AG04450 (cell line): ENCODE data around the gene PCMTD2. TPM values are rescaled to one million over a fixed set of nuclear protein-coding genes. Genes with fewer than 3 reads are reported as not detected.

Experiments
- CTCF ChIA-PET: fragments of 300-600, 350-600 bp; formaldehyde crosslinking; extraction: SDS; loops from one replicate; lab custom pipeline; 2022; ENCODE audit warnings: antibody characterized with exemption, inconsistent platforms; lab: Charles Lee
- POLR2A ChIA-PET: fragments of 350-600 bp; formaldehyde crosslinking; extraction: SDS; loops from one replicate; lab custom pipeline; 2021; ENCODE audit warnings: antibody characterized with exemption, inconsistent platforms; lab: Yijun Ruan, JAX
- DNase-seq: peaks from one replicate; pipeline ENCODE4 v3.0.0-alpha.2; 2011; ENCODE audit warnings: low read depth, low spot score
- H3K27ac ChIP-seq: one replicate; pipeline ENCODE4 v1.5.1; 2012; ENCODE audit warnings: low read depth, low read length, control low read depth
- H3K27me3 ChIP-seq: one replicate; pipeline ENCODE4 v1.6.0; 2012; ENCODE audit warnings: low read length; ENCODE audit not compliant: control insufficient read depth, insufficient read depth
- H3K4me3 ChIP-seq: 2 replicates; pipeline ENCODE4 v1.5.1; 2011; ENCODE audit warnings: mild to moderate bottlenecking, low read depth, low read length, control low read depth
- H3K9me3 ChIP-seq: 2 replicates; pipeline ENCODE4 v1.5.1; 2012; ENCODE audit warnings: low read length; ENCODE audit not compliant: control insufficient read depth, insufficient read depth
- polyA plus RNA-seq: library from polyadenylated mRNA; depleted of rRNA; stranded (reverse); fragments of >200 nt; gene quantifications from 2 replicates; pipeline ENCODE4 v1.2.3, GENCODE V29; 2011
- TF ChIP-seq, protein P1 (sequence below): IDR thresholded peaks from 2 replicates; pipeline ENCODE4 v1.5.1; 2011; ENCODE audit warnings: low read depth, low read length, control low read depth, inconsistent platforms

The PCMTD2 gene
- polyA plus RNA-seq, 1 experiment: 42.7 TPM

DNA sequence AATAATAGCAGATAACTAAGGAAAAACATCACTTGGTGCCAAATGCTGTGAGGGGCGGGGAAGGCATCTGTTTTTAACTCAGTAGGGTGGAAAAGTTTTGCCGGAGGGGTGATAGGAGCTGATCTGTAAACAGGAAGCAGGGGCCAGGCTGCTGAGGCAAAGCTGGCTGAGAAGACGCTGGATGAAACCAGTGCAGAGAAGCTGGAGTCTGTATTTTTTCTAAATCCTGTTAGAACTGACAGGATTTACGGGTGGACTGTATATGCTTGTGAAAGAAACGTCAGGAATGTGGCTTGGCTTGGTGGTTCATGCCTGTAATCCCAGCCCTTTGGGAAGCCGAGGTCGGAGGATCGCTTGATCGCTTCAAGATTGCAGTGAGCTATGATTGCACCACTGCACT is 5.6 kb downstream of the PCMTD2 start:
- peak; percentile 8 for DNase-seq
- Histone ChIP-seq H3K4me3 (no peak overlapping the region), H3K27ac (peak overlapping the region; percentile 41), H3K9me3 (no peaks in the 10 kb centered on the region), H3K27me3 (no peaks in the 10 kb centered on the region)
- ChIA-PET CTCF (no interaction called here), POLR2A (interaction anchor here (0.9 kb wide), 1 partner anchor 37 kb away, joined by 3 read pairs; no protein-coding TSS in a partner anchor)
- TF ChIP-seq, protein P1, sequence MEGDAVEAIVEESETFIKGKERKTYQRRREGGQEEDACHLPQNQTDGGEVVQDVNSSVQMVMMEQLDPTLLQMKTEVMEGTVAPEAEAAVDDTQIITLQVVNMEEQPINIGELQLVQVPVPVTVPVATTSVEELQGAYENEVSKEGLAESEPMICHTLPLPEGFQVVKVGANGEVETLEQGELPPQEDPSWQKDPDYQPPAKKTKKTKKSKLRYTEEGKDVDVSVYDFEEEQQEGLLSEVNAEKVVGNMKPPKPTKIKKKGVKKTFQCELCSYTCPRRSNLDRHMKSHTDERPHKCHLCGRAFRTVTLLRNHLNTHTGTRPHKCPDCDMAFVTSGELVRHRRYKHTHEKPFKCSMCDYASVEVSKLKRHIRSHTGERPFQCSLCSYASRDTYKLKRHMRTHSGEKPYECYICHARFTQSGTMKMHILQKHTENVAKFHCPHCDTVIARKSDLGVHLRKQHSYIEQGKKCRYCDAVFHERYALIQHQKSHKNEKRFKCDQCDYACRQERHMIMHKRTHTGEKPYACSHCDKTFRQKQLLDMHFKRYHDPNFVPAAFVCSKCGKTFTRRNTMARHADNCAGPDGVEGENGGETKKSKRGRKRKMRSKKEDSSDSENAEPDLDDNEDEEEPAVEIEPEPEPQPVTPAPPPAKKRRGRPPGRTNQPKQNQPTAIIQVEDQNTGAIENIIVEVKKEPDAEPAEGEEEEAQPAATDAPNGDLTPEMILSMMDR: no peak

DNA sequence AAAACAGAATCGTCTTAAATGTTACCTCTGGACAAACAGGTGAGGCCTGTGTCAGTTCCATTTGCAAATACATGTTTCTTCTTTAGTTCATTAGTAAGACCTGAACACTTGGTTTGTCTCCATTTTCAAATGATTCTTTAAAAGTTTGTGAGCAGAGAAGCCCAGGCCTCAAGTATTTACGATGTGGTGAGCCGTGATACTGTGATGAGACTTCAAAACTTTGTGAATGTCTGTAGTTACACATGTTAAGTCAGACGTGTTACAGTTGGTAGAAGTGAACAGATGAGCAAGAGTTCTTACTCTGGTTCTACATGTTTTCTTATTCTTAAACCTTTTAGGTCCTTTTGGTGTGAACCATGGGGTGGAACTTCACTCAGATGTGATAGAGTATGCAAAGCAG is 8.5 kb downstream of the PCMTD2 start:
- POLR2A ChIA-PET: no interaction called here
- no peak for DNase-seq
- CTCF ChIA-PET: no interaction called here
- Histone ChIP-seq H3K27me3 (no peaks in the 10 kb centered on the region), H3K9me3 (no peaks in the 10 kb centered on the region), H3K4me3 (no peak overlapping the region), H3K27ac (no peak overlapping the region)
- TF ChIP-seq, protein P1: no peak

DNA sequence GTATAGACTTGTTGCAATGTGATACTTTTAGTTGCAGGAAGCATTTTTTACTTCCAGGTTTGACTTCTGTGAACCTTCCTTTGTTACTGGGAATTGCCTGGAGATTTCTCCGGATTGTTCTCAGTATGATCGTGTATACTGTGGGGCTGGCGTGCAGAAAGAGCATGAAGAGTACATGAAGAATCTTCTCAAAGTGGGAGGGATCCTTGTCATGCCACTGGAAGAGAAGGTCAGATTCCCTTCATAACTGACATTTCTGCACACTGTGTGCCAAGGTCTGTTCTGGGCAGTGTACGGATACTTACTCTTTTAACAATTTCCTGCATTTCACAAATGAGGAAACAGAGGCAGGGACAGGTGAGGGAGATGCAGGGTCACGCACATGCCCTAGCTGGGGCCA is 9.7 kb downstream of the PCMTD2 start:
- Histone ChIP-seq H3K27me3 (no peaks in the 10 kb centered on the region), H3K9me3 (peaks cover 2% of the 10 kb centered on the region; the same call in 1 of the 2 replicates), H3K27ac (no peak overlapping the region), H3K4me3 (no peak overlapping the region)
- CTCF ChIA-PET: no interaction called here
- no peak for DNase-seq
- TF ChIP-seq, protein P1: no peak
- POLR2A ChIA-PET: no interaction called here

DNA sequence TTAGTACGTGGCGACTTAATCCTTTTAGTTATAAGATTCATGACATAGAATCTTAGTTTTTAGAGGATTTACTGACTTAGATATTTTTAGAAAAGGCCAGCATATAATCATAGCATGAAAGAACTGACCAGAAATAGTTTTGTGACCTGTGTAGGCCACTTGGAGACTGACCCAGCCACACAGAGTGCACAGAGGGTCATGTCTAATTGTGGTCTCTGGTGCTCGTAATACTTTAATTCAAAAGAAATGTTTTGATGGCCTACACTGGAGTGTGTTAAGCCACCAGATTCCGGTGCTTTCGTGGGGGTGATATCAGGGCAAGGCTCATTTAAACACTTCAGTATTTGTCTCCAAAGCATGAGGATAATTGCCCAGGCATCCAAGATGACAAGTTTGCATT is 11.4 kb downstream of the PCMTD2 start:
- TF ChIP-seq, protein P1: no peak
- ChIA-PET POLR2A (no interaction called here), CTCF (no interaction called here)
- Histone ChIP-seq H3K9me3 (peaks cover 4% of the 10 kb centered on the region; the same call in 1 of the 2 replicates), H3K27ac (no peak overlapping the region), H3K4me3 (no peak overlapping the region), H3K27me3 (no peaks in the 10 kb centered on the region)
- DNase-seq: no peak

GRCh38 chr20:64268174-64268573 is 12.6 kb downstream of the PCMTD2 start:
- Histone ChIP-seq H3K4me3 (no peak overlapping the region), H3K27me3 (no peaks in the 10 kb centered on the region), H3K9me3 (peaks cover 4% of the 10 kb centered on the region; the same call in 1 of the 2 replicates), H3K27ac (no peak overlapping the region)
- TF ChIP-seq, protein P1: no peak
- POLR2A ChIA-PET: no interaction called here
- CTCF ChIA-PET: no interaction called here
- DNase-seq: no peak
